Epithelial cell of esophagus (primary cell): ENCODE measurements around the gene LRRC2.

Experiments used
- DNase-seq: peaks from one replicate; pipeline ENCODE4 v3.0.0; 2010; ENCODE audit warnings: low read depth
- H3K4me3 ChIP-seq: 2 replicates; pipeline ENCODE4 v1.5.1; 2011; ENCODE audit warnings: mild to moderate bottlenecking, low read length, control low read depth
- CTCF ChIP-seq: IDR thresholded peaks from 2 replicates; pipeline ENCODE4 v1.5.1; 2011; ENCODE audit warnings: low read depth, mild to moderate bottlenecking, low read length, control low read depth, inconsistent platforms; ENCODE audit not compliant: insufficient read depth; ENCODE audit errors: missing control alignments

LRRC2 gene

DNA sequence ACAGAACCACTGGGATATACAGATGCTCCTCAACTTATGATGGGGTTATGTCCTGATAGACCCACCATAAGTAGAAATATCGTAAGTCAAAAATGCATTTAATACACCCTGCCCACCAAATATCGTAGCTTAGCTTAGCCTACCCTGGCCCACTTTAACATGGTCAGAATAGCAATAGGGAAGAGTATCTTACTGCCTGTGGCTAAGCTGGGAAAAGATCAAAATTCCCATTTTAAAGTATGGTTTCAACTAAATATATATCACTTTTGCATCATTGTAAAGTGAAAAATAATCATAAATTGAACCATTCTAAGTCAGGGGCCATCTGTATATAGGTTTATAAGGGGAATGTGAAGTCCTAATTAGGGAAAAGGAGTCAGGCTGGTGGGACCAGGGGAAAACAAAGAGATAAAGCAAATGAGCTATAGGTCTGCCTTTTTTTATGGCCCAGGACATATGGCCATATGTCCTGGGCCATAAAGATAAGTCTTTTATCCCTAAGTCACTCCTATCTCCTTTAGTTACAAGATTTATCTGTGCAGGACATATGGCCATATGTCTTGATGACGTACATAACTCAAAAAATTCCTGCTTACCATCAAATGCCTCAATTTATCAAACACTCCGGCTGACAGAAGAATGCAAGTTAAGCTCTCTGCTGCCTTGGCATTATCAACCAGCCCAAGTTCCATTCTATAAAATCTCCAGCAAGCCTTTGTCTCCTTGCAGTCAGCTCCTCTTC, 57.1 kb downstream of the LRRC2 start:
- no peak for DNase-seq
- TF ChIP-seq CTCF, result no peak
- no peak overlapping the region for H3K4me3 ChIP-seq

- TF ChIP-seq CTCF, result no peak
- DNase-seq, result no peak
- H3K4me3 ChIP-seq, result no peak overlapping the region
These were observed 59.6 kb downstream of the LRRC2 start for GRCh38 chr3:46506526-46506925.

DNA sequence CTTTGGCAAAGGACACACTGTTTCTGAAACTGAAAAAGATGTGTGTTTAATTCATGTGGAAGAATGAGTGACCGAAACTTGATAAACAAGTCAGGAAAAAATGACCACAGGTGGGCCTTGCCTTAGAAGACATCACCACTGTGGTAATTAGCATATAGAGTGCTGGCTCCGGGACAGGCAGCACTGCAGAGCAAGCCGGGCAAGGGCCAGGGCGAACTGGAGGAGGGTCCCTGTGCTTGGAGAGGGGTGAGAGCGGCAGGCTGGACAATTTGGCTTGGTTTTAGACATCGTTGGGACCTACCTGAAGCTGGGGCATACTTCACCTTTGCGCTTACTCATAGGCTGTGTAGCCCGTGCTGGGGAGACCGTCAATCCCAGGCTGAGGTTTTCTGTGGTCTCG, 60.1 kb downstream of the LRRC2 start:
- no peak overlapping the region for H3K4me3 ChIP-seq
- TF ChIP-seq CTCF, result no peak
- no peak for DNase-seq

DNA sequence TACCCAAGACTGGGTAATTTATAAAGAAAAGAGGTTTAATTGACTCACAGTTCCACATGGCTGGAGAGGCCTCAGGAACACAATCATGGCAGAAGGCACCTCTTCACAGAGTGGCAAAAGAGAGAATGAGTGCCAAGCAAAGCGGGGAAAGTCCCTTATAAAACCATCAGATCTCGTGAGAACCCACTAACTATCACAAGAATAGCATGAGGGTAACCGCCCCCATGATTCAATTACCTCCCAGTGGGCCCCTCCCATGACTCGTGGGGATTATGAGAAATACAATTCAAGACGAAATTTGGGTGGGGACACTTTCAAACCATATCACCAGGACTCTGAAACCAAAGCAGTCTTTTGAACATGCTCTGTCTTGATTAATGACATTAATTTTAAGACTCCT, 61.3 kb downstream of the LRRC2 start:
- no peak for DNase-seq

DNA sequence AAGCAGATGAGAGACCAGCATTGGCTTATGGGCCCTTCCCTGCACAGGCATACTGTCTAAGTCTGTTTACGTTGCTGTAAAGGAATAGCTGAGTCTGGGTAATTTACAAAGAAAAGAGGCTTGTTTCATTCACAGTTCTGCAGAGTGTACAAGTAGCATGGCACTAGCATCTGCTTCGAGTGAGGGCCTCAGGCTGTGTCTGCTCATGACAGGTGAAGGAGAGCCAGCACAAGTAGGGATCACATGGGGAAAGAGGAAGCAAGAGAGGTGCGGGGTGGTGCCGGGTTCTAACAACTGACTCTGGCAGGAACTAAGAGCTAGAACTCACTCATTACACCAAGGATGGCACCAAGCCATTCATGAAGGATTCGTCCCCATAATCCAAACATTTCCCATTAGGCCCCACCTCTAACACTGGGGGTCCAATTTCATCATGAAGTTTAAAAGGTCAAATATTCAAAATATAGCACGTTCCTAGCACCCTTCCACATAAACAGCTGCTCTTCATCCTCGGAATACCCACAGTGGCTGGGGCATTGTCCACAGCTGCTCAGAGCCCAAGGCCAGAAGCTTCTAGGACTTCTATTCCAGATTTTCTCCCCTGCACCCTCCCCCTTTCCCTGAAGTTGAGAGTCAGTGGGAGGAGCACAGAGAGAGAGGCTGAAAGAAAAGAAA, 62.8 kb downstream of the LRRC2 start:
- no peak for DNase-seq
- H3K4me3 ChIP-seq, result no peak overlapping the region
- TF ChIP-seq CTCF, result no peak

More for the DNA sequence above, 61.3 kb downstream of the LRRC2 start:
- TF ChIP-seq CTCF, result no peak
- no peak overlapping the region for H3K4me3 ChIP-seq

- no peak for TF ChIP-seq CTCF
- H3K4me3 ChIP-seq, result no peak overlapping the region
- DNase-seq, result no peak
These were observed 64.4 kb downstream of the LRRC2 start for GRCh38 chr3:46501702-46502101.
